Natural killer cell treated with Interleukin-12 subunit alpha and Interleukin-12 subunit beta and Interleukin-15 and Interleukin-18, amount 100 ng/mL, for 72 hours (primary cell): ENCODE data around the gene RTF1. TPM values are rescaled to one million over a fixed set of nuclear protein-coding genes. Genes with fewer than 3 reads are reported as not detected.

Source experiments
- ATAC-seq, 2 donors: fragments of 150-1000 bp; cut with Tn5 transposase in 1 of 2; sonication (Bioruptor Pico), chemical (Tn5 transposase) in 1 of 2; 2 replicates each; pipeline ENCODE4 v1.10.0; 2021
- DNase-seq: peaks from one replicate; pipeline ENCODE4 v3.0.0; 2022; ENCODE audit warnings: low spot score
- H3K27ac Mint-ChIP-seq, 2 donors: 1 replicate in 1 of 2; 2 replicates in 1 of 2; pipeline ENCODE4 v1.8.0; 2022; ENCODE audit warnings: mixed read lengths in 2 of 2, mild to moderate bottlenecking in 1 of 2, moderate library complexity in 1 of 2
- H3K27me3 Mint-ChIP-seq, 2 donors: 1 replicate in 1 of 2; 2 replicates in 1 of 2; pipeline ENCODE4 v1.8.0; 2022; ENCODE audit warnings: mixed read lengths in 2 of 2
- H3K36me3 Mint-ChIP-seq: one replicate; pipeline ENCODE4 v1.8.0; 2022; ENCODE audit warnings: mixed read lengths
- H3K4me1 Mint-ChIP-seq, 2 donors: 1 replicate in 1 of 2; 2 replicates in 1 of 2; pipeline ENCODE4 v1.8.0; 2022; ENCODE audit warnings: low read depth in 2 of 2, mixed read lengths in 2 of 2, mild to moderate bottlenecking in 1 of 2
- H3K4me3 Mint-ChIP-seq: one replicate; pipeline ENCODE4 v1.8.0; 2022; ENCODE audit warnings: mixed read lengths
- H3K9me3 Mint-ChIP-seq: 2 replicates; pipeline ENCODE4 v1.8.0; 2022; ENCODE audit warnings: mixed read lengths
- total RNA-seq, 2 donors: library from RNA; stranded (reverse); gene quantifications; one replicate each; pipeline ENCODE4 v1.2.3, GENCODE V29; 2022

RTF1 gene
- total RNA-seq, 2 donors from 2014 or later = 34.2 to 38.1 TPM

GRCh38 chr15:41510728-41511127, 93.8 kb downstream of the RTF1 start:
- H3K9me3 Mint-ChIP-seq = no peaks in the 10 kb centered on the region
- peaks cover 0 to 9% of the 10 kb centered on the region in 2 donors for H3K27me3 Mint-ChIP-seq
- no peak overlapping the region for H3K4me3 Mint-ChIP-seq
- no peak for DNase-seq
- H3K4me1 Mint-ChIP-seq = peaks cover 14 to 16% of the 10 kb centered on the region in 2 donors
- H3K36me3 Mint-ChIP-seq = no peaks in the 10 kb centered on the region
- H3K27ac Mint-ChIP-seq = no peak overlapping the region
- no peak for ATAC-seq

GRCh38 chr15:41511331-41511898, 94.5 kb downstream of the RTF1 start:
- H3K27me3 Mint-ChIP-seq = peaks cover 0 to 9% of the 10 kb centered on the region in 2 donors
- H3K27ac Mint-ChIP-seq = no peak overlapping the region
- no peaks in the 10 kb centered on the region for H3K36me3 Mint-ChIP-seq
- ATAC-seq (no peak), DNase-seq (no peak)
- H3K4me3 Mint-ChIP-seq = no peak overlapping the region
- H3K4me1 Mint-ChIP-seq = peaks cover 14 to 16% of the 10 kb centered on the region in 2 donors
- H3K9me3 Mint-ChIP-seq = no peaks in the 10 kb centered on the region

GRCh38 chr15:41511899-41512369, 95.0 kb downstream of the RTF1 start:
- H3K36me3 Mint-ChIP-seq = no peaks in the 10 kb centered on the region
- H3K27me3 Mint-ChIP-seq = peaks cover 0 to 9% of the 10 kb centered on the region in 2 donors
- no peaks in the 10 kb centered on the region for H3K9me3 Mint-ChIP-seq
- peak overlapping the region; percentile 73 for H3K4me3 Mint-ChIP-seq
- DNase-seq = no peak
- ATAC-seq = no peak
- H3K27ac Mint-ChIP-seq = no peak overlapping the region
- peaks cover 14 to 16% of the 10 kb centered on the region in 2 donors for H3K4me1 Mint-ChIP-seq

GRCh38 chr15:41512512-41512939, 95.6 kb downstream of the RTF1 start:
- Mint-ChIP-seq H3K27me3 (peaks cover 0 to 9% of the 10 kb centered on the region in 2 donors), H3K36me3 (no peaks in the 10 kb centered on the region), H3K9me3 (no peaks in the 10 kb centered on the region), H3K27ac (no peak overlapping the region), H3K4me1 (peaks cover 14 to 16% of the 10 kb centered on the region in 2 donors), H3K4me3 (peak overlapping the region; percentile 73)
- DNase-seq (no peak), ATAC-seq (no peak)

- Mint-ChIP-seq H3K4me1 (peaks cover 14 to 16% of the 10 kb centered on the region in 2 donors), H3K27ac (no peak overlapping the region), H3K27me3 (peaks cover 0 to 9% of the 10 kb centered on the region in 2 donors), H3K36me3 (no peaks in the 10 kb centered on the region), H3K9me3 (no peaks in the 10 kb centered on the region), H3K4me3 (peak overlapping the region; percentile 73)
- DNase-seq = no peak
- ATAC-seq = peak; percentile 54 to 58
Observed at GRCh38 chr15:41512940-41513505, 96.1 kb downstream of the RTF1 start.

GRCh38 chr15:41513506-41514227, 96.8 kb downstream of the RTF1 start, which contains the start of gene LTK:
Gene LTK (minus strand): TSS chr15:41513827. CDS start chr15:41513709, 118 bp downstream.
- H3K27ac Mint-ChIP-seq = no peak within 1 kb of the TSS
- peaks cover 0 to 9% of the 10 kb centered on the region in 2 donors for H3K27me3 Mint-ChIP-seq
- peaks cover 14 to 16% of the 10 kb centered on the region in 2 donors for H3K4me1 Mint-ChIP-seq
- ATAC-seq = peak; percentile 47 to 62
- H3K9me3 Mint-ChIP-seq = no peaks in the 10 kb centered on the region
- peak within 1 kb of the TSS; percentile 73 for H3K4me3 Mint-ChIP-seq
- H3K36me3 Mint-ChIP-seq = no peaks in the 10 kb centered on the region
- DNase-seq = no peak

GRCh38 chr15:41517895-41518449, 101.1 kb downstream of the RTF1 start:
- Mint-ChIP-seq H3K27me3 (peaks cover 0 to 4% of the 10 kb centered on the region in 2 donors), H3K4me3 (no peak overlapping the region), H3K36me3 (no peaks in the 10 kb centered on the region), H3K4me1 (peaks cover 10 to 13% of the 10 kb centered on the region in 2 donors), H3K9me3 (no peaks in the 10 kb centered on the region), H3K27ac (no peak overlapping the region)
- ATAC-seq = no peak
- DNase-seq = no peak

- Mint-ChIP-seq H3K27me3 (no peaks in the 10 kb centered on the region), H3K27ac (no peak overlapping the region), H3K4me1 (no peaks in the 10 kb centered on the region), H3K9me3 (no peaks in the 10 kb centered on the region), H3K4me3 (no peak overlapping the region), H3K36me3 (no peaks in the 10 kb centered on the region)
- DNase-seq (no peak), ATAC-seq (no peak)
Observed at GRCh38 chr15:41520636-41521035, 103.7 kb downstream of the RTF1 start.

GRCh38 chr15:41521614-41522013, 104.7 kb downstream of the RTF1 start:
- Mint-ChIP-seq H3K27ac (no peak overlapping the region), H3K36me3 (peaks cover 4% of the 10 kb centered on the region), H3K4me1 (no peaks in the 10 kb centered on the region), H3K4me3 (no peak overlapping the region), H3K9me3 (no peaks in the 10 kb centered on the region), H3K27me3 (no peaks in the 10 kb centered on the region)
- DNase-seq (no peak), ATAC-seq (no peak)

- no peaks in the 10 kb centered on the region for H3K9me3 Mint-ChIP-seq
Observed at GRCh38 chr15:41523097-41523496, 106.2 kb downstream of the RTF1 start.

GRCh38 chr15:41530363-41530956, 113.6 kb downstream of the RTF1 start:
- no peak for DNase-seq
- Mint-ChIP-seq H3K27ac (no peak overlapping the region), H3K9me3 (no peaks in the 10 kb centered on the region), H3K36me3 (peaks cover 13% of the 10 kb centered on the region), H3K4me3 (no peak overlapping the region), H3K27me3 (no peaks in the 10 kb centered on the region), H3K4me1 (peaks cover 0 to 6% of the 10 kb centered on the region in 2 donors)
- ATAC-seq = no peak

More at GRCh38 chr15:41523097-41523496, 106.2 kb downstream of the RTF1 start:
- Mint-ChIP-seq H3K4me3 (no peak overlapping the region), H3K27ac (no peak overlapping the region), H3K4me1 (no peaks in the 10 kb centered on the region), H3K36me3 (peaks cover 6% of the 10 kb centered on the region), H3K27me3 (no peaks in the 10 kb centered on the region)
- DNase-seq (no peak), ATAC-seq (no peak)
